NCI-H1048 (cell line): ENCODE results near the gene ZMAT1.
A peak's percentile ranks its signal among the peaks of the same experiment; 100 is the strongest.
"Not testable (repeated sequence)": the region's sequence is repeated elsewhere in the genome, so short reads cannot be mapped to it uniquely, and the experiment has no call there.

Source experiments
- DNase-seq: peaks from one replicate; lab custom pipeline; 2025; lab: John Stamatoyannopoulos, UW

ZMAT1 gene

GRCh38 chrX:101931488-101932248 lies at the start of gene ZMAT1:
Gene ZMAT1 (minus strand): TSS chrX:101932027. CDS start chrX:101932008, 19 bp downstream.
- DNase-seq, result peak; percentile 82

GRCh38 chrX:101977106-101977505 lies 45.3 kb upstream of the ZMAT1 start:
- no peak for DNase-seq

DNA sequence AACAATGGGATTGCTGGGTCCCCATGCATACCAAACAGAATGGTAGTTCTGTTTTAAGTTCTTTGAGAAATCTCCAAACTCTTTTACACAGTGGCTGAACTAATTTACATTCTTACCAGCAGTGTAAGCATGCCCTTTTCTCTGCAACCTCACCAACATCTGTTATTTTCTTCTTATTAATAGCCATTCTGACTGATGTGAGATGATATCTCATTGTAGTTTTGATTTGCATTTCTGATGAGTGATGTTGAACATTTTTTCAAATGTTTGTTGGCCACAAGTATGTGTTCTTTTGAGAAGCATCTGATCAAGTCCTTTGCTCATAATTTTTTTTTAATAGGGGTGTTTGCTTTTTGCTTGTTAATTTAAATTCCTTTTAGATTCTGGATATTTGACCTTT lies 41.2 kb upstream of the ZMAT1 start:
- no peak for DNase-seq

DNA sequence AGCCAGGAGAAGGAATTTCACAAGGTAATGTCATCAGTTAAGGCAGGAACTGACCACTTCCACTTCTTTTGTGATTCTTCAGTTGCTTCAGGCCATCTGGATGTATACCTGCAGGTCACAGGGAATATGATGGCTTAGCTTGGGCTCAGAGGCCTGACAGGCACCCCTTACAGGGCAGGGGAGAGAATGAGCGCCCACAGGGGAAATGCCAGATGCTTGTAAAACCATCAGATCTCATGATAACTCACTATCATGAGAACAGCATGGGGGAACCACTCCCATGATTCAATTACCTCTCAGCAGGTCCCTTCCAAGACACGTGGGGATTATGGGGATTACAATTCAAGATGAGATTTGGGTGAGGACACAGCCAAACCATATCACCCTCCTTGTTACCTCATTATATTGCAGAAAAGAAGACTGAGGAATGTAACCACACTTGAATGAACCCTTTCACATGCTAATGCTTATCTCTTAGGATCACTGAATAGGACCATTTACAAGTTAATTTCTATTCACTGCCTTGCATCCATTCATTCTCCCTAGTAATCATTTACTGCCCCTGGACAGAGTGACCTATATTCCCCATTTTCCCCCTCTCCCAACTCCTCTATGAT lies 33.2 kb upstream of the ZMAT1 start:
- DNase-seq, result not testable (repeated sequence)

GRCh38 chrX:101958139-101958538 lies 26.3 kb upstream of the ZMAT1 start:
- no peak for DNase-seq

GRCh38 chrX:101957174-101957573 lies 25.3 kb upstream of the ZMAT1 start:
- no peak for DNase-seq

DNA sequence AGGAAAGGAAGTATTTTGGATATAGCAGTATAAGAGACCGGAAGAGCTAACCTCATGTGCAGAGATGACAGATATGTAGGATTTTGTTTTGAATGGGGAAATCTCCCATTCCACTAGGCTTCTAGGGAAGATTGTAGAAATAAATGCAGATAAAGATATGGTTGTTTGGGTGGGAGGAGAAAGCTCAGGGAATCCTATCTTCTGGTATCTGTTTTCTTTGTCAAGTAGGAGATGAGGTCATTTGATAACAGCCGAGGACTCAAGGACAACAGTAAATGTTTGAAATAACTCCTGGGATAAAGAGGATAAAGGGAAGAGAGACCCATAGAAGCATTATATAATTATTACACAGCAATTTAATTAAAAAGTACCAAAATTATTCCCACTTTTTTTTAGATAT lies 24.7 kb upstream of the ZMAT1 start:
- DNase-seq, result no peak

DNA sequence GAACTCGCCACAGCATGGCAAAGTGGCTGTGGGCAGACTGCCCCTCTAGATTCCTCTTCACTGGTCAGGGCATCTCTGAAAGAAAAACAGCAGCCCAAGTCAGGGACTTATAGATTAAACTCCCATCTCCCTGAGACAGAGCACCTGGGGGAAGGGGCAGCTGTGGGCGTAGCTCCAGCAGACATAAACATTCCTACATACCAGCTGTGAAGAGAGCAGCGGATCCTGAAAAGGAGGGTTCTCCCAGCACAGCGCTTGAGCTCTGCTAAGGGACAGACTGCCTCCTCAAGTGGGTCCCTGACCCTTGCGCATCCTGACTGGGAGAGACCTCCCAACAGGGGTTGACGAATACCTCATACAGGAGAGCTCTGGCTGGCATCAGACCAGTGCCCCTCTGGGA lies 18.8 kb upstream of the ZMAT1 start:
- no peak for DNase-seq

GRCh38 chrX:101932249-101932570 lies 383 bp upstream of the ZMAT1 start:
- no peak for DNase-seq

- DNase-seq, result no peak
Measured at GRCh38 chrX:101931136-101931487, 715 bp downstream of the ZMAT1 start.

DNA sequence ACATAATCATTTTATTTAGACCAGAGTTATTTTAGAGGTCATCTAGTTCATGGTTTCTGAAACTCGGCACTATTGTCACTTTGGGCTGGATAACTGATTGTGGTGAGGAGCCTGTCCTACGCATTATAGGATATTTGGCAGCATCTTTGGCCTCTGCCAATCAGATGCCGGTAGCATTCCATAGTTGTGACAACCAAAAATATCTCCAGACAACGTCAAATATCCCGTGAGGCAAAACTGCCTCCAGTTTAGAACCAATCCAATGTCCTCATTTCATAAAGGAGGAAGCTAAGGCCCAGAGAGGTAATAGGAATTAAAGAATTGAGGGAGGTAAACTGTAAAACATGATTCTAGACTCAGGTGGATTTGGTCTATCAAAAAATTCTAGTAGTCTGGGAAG lies 6.1 kb downstream of the ZMAT1 start:
- DNase-seq, result no peak

DNA sequence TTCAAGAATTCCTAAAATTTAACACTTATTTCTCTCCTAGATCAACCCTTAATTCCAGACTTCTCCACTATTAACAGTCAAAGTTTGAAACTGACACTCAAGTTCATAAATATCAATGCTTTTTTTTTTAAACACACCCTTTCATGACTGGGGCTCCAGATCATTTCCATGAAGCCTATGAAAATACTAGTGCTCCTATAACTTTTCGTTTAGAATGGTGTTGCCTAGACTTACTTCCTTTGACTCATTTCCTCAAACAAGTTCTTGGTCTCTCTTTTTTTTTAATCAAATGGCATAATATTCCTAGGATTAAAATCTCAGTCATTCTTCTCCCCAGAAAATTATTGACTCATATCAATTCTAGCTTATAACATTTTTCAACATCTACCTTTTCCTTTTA lies 13.1 kb downstream of the ZMAT1 start:
- DNase-seq, result no peak

- DNase-seq, result no peak
Measured at GRCh38 chrX:101906136-101906796, 25.6 kb downstream of the ZMAT1 start.

- DNase-seq, result no peak
Measured at GRCh38 chrX:101904996-101905395, 26.8 kb downstream of the ZMAT1 start.
